KBM-7 (cell line): ENCODE measurements around the gene HOXB1.
"Not testable (repeated sequence)": the region's sequence is repeated elsewhere in the genome, so short reads cannot be mapped to it uniquely, and the experiment has no call there.

Experiments used
- DNase-seq: peaks from one replicate; pipeline ENCODE4 v3.0.0-alpha.2; 2015
- in situ Hi-C: fragments of 300-500 bp; cut with MboI; formaldehyde crosslinking; loops from 2 replicates; pipeline ENCODE4 v1.14.3; 2020; ENCODE audit warnings: low sequenced_read_pairs, low pct_unique_long_range_greater_than_20kb, mixed read lengths

The HOXB1 gene

DNA sequence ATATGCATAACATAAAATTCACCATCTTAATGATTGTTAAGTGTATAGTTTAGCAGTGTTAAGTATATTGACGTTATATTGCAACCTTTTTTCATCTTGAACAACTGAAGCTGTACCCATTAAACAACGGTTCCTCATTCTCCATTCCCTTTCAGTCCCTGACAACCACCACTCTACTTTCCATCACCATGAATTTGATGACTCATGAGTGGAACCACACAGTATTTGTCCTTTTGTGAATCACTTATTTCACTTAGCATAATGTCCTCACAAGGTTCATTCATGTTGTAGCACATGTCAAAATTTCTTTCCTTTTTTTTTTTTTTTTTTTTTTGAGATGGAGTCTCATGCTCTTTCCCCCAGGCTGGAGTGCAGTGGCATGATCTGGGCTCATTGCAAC is 46.0 kb downstream of the HOXB1 start:
- DNase-seq: peak; percentile 85
- in situ Hi-C loops: no loop called here

DNA sequence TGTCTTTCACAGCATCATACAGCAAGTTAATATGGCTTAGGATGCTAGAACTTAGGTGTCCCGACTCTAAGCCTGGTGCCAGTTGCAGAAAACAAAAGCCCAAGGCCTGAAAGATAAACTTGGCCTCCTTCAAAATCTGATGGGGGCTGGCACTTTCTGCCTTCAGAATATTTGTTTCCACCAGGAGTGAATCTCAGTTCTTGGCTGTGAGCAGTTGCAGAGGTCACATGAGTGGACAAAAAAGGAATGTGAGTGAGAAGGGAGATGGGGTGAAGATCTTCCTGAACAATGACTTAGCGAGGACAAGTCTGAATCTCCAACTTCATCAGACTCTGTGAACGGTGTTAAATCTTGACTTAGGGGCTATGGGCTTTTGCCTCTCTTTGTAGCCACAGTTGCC is 46.6 kb downstream of the HOXB1 start:
- in situ Hi-C loops: no loop called here
- no peak for DNase-seq

GRCh38 chr17:48483471-48484131 is 47.2 kb downstream of the HOXB1 start:
- peak; percentile 98 for DNase-seq
- in situ Hi-C loops: no loop called here

DNA sequence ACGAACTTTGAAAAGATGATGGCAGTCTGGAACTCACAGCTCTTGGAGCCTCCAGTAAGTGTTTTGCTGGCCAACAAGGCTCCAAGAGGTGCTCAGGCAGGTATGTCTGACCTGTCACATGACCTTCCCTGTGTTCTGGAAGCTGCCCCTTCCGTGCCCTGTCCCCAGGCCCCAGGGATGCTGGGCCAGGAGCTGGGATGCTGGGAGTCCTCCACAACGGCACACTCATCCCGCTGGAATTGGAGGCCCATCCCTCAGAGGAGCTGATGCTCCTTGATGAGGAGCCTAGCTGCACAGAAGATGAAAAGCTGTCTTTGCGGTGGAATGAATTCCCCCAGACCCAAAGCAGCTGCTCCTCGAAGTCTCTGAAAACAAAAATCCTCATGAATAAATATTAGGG is 47.8 kb downstream of the HOXB1 start:
- in situ Hi-C loops: no loop called here
- no peak for DNase-seq

GRCh38 chr17:48482301-48482700 is 48.5 kb downstream of the HOXB1 start:
- in situ Hi-C loops, DNase-seq: not testable (repeated sequence)

- in situ Hi-C loops: no loop called here
- peak; percentile 49 for DNase-seq
Observed at GRCh38 chr17:48479014-48479402, 51.8 kb downstream of the HOXB1 start.
